ENCODE data around the gene DHX30. TPM values are rescaled to one million over a fixed set of nuclear protein-coding genes. Genes with fewer than 3 reads are reported as not detected.

Gene DHX30
- total RNA-seq, 1 experiment from 2014 or later = 78.6 TPM

- no peaks in the 10 kb centered on the region for H3K9me3 ChIP-seq (replicated peaks)
- peak; percentile 70 to 88 for DNase-seq
- peaks cover 25% of the 10 kb centered on the region for H3K36me3 ChIP-seq
- peaks cover 10% of the 10 kb centered on the region for H3K4me1 ChIP-seq
- peak overlapping the region; percentile 32 for H3K27ac ChIP-seq
- no peaks in the 10 kb centered on the region for H3K27me3 ChIP-seq
- H3K4me3 ChIP-seq = no peak overlapping the region
These were observed 52.8 kb downstream of the DHX30 start for GRCh38 chr3:47855461-47856383.

DNA sequence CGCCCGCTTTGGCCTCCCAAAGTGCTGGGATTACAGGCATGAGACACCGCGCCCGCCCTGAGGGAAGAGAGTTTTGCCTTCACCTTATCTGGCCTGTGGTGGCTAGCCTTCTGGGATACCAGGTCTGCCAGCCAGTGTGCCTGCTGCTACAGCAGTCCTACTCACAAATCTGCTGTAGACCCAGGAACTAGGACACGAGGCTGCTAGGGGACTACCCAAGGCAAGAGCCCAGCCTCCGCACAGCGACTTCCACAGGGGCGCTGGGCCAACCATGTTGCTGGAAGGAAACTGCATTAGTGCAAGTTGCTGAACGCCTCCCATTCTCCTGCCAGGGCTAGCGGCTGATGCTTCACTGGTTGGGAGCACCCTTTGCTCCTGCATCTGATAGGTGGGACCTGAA lies 53.7 kb downstream of the DHX30 start:
- H3K4me3 ChIP-seq = no peak overlapping the region
- no peak for DNase-seq
- H3K9me3 ChIP-seq (replicated peaks) = no peaks in the 10 kb centered on the region
- H3K36me3 ChIP-seq = peaks cover 16% of the 10 kb centered on the region
- no peak overlapping the region for H3K27ac ChIP-seq
- peaks cover 10% of the 10 kb centered on the region for H3K4me1 ChIP-seq
- H3K27me3 ChIP-seq = no peaks in the 10 kb centered on the region

- peaks cover 12% of the 10 kb centered on the region for H3K36me3 ChIP-seq
- H3K27ac ChIP-seq = no peak overlapping the region
- no peak overlapping the region for H3K4me3 ChIP-seq
- no peaks in the 10 kb centered on the region for H3K27me3 ChIP-seq
- H3K9me3 ChIP-seq (replicated peaks) = no peaks in the 10 kb centered on the region
- no peak for DNase-seq
- H3K4me1 ChIP-seq = peaks cover 10% of the 10 kb centered on the region
These were observed 54.2 kb downstream of the DHX30 start for GRCh38 chr3:47857151-47857550.

- no peak for DNase-seq
- Histone ChIP-seq H3K9me3 (replicated peaks) (no peaks in the 10 kb centered on the region), H3K27me3 (no peaks in the 10 kb centered on the region), H3K4me3 (no peak overlapping the region), H3K4me1 (peaks cover 10% of the 10 kb centered on the region), H3K36me3 (peaks cover 11% of the 10 kb centered on the region), H3K27ac (no peak overlapping the region)
These were observed 57.1 kb downstream of the DHX30 start for GRCh38 chr3:47859956-47860605.

DNA sequence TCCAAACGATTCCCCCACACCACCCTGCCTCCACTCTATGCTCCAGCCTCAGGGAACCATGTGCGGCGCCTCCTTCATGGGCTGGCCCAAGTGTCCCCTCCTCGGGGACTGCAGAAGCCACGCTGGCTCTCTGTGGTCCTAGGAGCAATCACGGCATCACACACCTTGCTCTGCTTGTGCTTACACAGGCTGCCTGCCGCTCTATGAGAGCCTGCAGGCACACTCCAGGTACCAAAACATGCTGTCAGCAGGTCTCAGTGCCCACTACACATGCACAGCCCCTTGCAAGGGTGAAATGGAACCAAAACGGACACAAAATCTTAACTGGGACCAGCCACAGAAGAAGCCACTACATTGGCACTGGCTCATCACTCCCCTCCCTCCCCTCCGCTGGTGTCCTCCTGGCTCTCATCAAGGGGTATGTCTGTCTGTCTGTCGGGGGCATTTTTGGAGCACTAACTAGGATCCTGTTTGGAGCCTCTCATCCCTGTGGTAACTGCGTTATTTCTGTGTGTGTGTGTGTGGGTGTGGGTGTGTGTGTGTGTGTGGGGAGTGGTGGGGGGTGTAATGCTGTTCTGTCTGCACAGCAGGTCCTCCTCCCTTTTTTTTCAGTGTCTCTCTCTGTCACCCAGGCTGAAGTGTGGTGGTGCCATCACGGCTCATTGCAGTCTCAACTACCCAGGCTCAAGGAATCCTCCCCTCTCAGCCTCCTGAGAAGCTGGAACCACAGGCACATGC lies 60.6 kb downstream of the DHX30 start:
- no peaks in the 10 kb centered on the region for H3K9me3 ChIP-seq (replicated peaks)
- peaks cover 15% of the 10 kb centered on the region for H3K36me3 ChIP-seq
- H3K27me3 ChIP-seq = no peaks in the 10 kb centered on the region
- no peak overlapping the region for H3K27ac ChIP-seq
- DNase-seq = no peak
- H3K4me1 ChIP-seq = no peaks in the 10 kb centered on the region
- H3K4me3 ChIP-seq = no peak overlapping the region

- H3K36me3 ChIP-seq = peaks cover 26% of the 10 kb centered on the region
- DNase-seq = no peak
- no peaks in the 10 kb centered on the region for H3K27me3 ChIP-seq
- H3K9me3 ChIP-seq (replicated peaks) = no peaks in the 10 kb centered on the region
- H3K4me1 ChIP-seq = no peaks in the 10 kb centered on the region
- no peak overlapping the region for H3K27ac ChIP-seq
- H3K4me3 ChIP-seq = no peak overlapping the region
These were observed 62.3 kb downstream of the DHX30 start for GRCh38 chr3:47865192-47865591.

DNA sequence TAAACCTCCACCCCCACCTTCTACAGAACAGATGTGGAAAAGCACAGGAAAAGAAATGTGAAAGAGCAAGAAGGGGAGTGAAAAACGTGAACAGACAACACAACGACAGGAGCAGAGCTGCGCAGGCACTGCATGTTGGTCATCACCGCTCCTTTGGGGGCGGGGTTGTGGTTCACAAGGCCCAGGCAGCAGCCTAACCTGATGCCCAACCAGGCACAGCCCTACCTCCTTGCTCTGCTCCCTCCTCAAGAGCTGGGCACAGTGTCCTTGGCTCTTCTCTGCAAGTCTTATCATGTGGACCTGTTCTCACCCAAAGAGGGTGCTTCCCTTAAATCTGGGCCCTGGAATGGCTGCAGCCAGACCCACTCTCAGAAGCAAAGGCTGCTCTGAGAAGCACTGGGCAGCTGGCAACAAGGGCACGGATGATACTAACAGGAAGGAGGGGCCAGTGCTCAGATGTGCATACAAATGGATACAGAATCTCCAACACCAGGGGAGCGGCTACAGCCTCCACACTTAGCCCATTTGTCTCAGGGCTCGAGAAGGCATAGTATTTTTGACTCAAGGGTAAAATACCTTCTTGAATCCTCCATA lies 64.6 kb downstream of the DHX30 start:
- H3K9me3 ChIP-seq (replicated peaks) = no peaks in the 10 kb centered on the region
- H3K4me1 ChIP-seq = no peaks in the 10 kb centered on the region
- no peak overlapping the region for H3K4me3 ChIP-seq
- H3K27me3 ChIP-seq = no peaks in the 10 kb centered on the region
- H3K27ac ChIP-seq = no peak overlapping the region
- DNase-seq = no peak
- H3K36me3 ChIP-seq = peaks cover 35% of the 10 kb centered on the region

DNA sequence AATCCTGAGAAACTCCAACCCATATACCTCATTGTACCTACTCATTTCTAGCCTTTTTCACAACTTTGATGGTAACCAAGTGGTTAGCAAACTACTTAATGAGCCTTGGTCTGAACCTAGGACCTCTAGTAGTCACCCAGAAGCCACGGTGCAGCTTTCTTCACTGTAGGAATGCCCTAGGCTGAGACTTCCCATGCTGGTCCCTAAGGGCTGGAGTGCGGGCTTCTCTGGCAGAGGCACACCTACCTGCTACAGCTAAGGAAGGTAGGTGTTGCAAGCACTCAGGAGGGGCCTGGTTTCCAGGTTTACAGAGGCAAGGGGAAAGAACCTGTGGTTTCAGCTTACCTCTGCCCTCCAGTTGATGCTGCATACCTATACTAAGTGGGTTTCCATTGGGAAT lies 65.4 kb downstream of the DHX30 start:
- H3K36me3 ChIP-seq = peaks cover 41% of the 10 kb centered on the region
- no peak overlapping the region for H3K4me3 ChIP-seq
- DNase-seq = no peak
- H3K4me1 ChIP-seq = no peaks in the 10 kb centered on the region
- no peaks in the 10 kb centered on the region for H3K27me3 ChIP-seq
- H3K9me3 ChIP-seq (replicated peaks) = no peaks in the 10 kb centered on the region
- H3K27ac ChIP-seq = no peak overlapping the region

DNA sequence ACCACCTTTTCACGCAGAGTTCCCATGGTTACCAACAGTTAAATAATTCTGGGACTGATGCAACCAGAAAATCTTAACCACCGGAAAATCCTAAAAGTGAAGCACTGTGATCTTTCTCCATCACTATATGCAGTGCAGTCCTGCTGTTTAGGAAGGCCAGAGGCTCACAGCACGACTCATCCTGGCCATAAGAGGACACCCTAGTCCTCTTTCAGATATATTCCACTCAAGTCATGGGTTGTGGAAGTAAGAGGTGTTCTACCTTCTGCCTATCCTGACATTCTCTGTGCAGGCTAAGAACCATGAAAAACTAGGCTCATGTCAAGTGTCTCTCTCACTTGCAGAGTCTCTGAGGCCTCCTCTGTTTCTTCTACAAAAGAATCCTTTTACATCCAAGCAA lies 67.2 kb downstream of the DHX30 start:
- Histone ChIP-seq H3K27me3 (no peaks in the 10 kb centered on the region), H3K4me1 (no peaks in the 10 kb centered on the region), H3K36me3 (peaks cover 46% of the 10 kb centered on the region), H3K27ac (no peak overlapping the region), H3K4me3 (no peak overlapping the region), H3K9me3 (replicated peaks) (no peaks in the 10 kb centered on the region)
- DNase-seq = no peak

DNA sequence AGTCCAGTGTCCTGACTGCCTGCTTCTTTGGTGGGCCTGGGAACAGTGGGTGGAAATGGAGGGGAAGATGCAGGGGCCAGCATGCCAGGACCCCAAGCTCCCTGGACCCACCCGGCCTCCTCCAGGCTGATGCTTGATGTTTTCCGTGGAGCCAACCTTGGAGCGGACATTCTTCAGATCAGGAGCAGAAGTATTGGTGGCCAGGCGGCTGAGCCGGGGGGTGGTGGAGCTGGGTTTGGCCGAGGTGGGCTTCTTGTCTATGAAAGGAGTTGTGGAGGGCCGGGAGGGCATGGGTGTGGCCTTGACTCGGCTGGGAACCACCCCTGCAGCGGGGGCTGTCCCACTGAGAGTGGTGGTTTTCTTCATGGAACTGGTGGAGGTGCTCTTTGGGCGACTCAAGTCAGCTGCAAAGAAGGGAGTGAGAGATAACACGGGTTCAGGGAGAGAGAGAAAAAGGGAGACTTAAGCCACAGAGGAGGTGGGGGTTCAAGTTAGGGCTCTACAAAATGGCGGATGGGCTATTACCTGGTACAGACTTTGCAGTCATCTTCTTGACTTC lies 67.8 kb downstream of the DHX30 start:
- H3K9me3 ChIP-seq (replicated peaks) = no peaks in the 10 kb centered on the region
- DNase-seq = no peak
- no peak overlapping the region for H3K27ac ChIP-seq
- peaks cover 50% of the 10 kb centered on the region for H3K36me3 ChIP-seq
- H3K4me1 ChIP-seq = no peaks in the 10 kb centered on the region
- no peaks in the 10 kb centered on the region for H3K27me3 ChIP-seq
- H3K4me3 ChIP-seq = no peak overlapping the region

DNA sequence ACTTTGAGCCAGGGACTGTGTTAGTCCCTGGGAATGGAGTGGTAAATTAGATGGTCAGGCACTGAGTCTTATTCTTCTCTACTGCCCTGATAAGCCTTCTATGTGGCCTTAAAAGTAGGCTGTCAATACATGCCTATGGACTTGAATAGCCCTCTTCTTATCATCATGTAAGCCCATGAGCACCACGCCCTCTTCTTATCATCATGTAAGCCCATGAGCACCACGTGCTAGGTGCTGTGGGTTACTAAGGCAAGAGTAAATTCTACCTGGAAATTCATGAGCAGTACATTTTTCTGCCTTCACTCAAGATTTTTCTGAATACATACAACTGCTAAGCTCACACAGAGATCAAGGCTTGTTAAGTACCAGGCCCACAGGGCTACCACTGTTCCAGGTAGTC lies 68.5 kb downstream of the DHX30 start:
- DNase-seq = no peak
- H3K27me3 ChIP-seq = no peaks in the 10 kb centered on the region
- no peak overlapping the region for H3K27ac ChIP-seq
- no peaks in the 10 kb centered on the region for H3K4me1 ChIP-seq
- no peaks in the 10 kb centered on the region for H3K9me3 ChIP-seq (replicated peaks)
- H3K4me3 ChIP-seq = no peak overlapping the region
- H3K36me3 ChIP-seq = peaks cover 48% of the 10 kb centered on the region

GRCh38 chr3:47872916-47873315 lies 70.0 kb downstream of the DHX30 start:
- Histone ChIP-seq H3K4me3 (no peak overlapping the region), H3K9me3 (replicated peaks) (no peaks in the 10 kb centered on the region), H3K4me1 (0 out of 2 replicates have a peak, but pooled peaks cover 5% of the 10 kb centered on the region), H3K27ac (no peak overlapping the region), H3K36me3 (peaks cover 40% of the 10 kb centered on the region), H3K27me3 (no peaks in the 10 kb centered on the region)
- no peak for DNase-seq

GRCh38 chr3:47874438-47874837 lies 71.5 kb downstream of the DHX30 start:
- H3K4me1 ChIP-seq = 0 out of 2 replicates have a peak, but pooled peaks cover 5% of the 10 kb centered on the region
- H3K27me3 ChIP-seq = no peaks in the 10 kb centered on the region
- DNase-seq = no peak
- no peak overlapping the region for H3K27ac ChIP-seq
- no peaks in the 10 kb centered on the region for H3K9me3 ChIP-seq (replicated peaks)
- peaks cover 36% of the 10 kb centered on the region for H3K36me3 ChIP-seq
- H3K4me3 ChIP-seq = no peak overlapping the region

DNA sequence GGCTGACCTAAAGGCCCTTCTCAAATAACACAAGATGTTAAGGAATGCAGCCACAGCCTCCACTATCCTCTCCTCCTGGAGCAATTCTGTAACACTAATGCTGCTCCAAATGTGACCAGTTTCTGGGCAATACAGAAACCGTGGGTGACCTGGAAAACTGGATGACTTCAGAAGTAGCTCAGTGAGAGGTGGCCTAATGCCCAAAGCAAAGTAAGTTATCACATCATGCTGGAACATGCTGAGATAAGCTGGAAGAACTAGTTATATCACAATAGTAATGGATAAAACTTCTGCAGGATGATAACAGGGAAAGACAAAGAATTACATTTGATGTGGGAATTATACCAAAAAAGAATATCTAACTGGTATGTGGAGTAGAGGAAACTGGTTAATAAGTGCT lies 72.0 kb downstream of the DHX30 start:
- H3K36me3 ChIP-seq = peaks cover 31% of the 10 kb centered on the region
- no peak overlapping the region for H3K4me3 ChIP-seq
- H3K4me1 ChIP-seq = 0 out of 2 replicates have a peak, but pooled peaks cover 5% of the 10 kb centered on the region
- no peak overlapping the region for H3K27ac ChIP-seq
- H3K9me3 ChIP-seq (replicated peaks) = no peaks in the 10 kb centered on the region
- no peaks in the 10 kb centered on the region for H3K27me3 ChIP-seq
- DNase-seq = no peak

All from SJCRH30 (cell line).